SW 1271 (cell line): ENCODE results near the gene NDOR1.

ENCODE experiments used
- DNase-seq, 2 experiments: peaks; one replicate each; lab custom pipeline; 2025; lab: John Stamatoyannopoulos, UW

The NDOR1 gene

DNA sequence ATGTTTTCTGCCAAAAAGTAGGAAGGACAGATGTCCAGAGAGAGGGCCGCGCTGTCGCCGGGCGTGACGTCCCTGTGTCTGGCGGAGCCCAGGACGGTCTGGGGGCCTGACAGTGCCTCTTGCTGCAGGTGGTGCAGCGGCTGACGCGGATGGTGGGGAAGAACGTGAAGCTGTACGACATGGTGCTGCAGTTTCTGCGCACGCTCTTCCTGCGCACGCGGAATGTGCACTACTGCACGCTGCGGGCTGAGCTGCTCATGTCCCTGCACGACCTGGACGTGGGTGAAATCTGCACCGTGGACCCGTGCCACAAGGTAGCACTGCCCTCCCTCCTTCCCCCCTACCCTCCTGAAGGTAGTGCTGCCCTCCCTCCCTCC is 57.4 kb downstream of the NDOR1 start:
- DNase-seq, result no peak

DNA sequence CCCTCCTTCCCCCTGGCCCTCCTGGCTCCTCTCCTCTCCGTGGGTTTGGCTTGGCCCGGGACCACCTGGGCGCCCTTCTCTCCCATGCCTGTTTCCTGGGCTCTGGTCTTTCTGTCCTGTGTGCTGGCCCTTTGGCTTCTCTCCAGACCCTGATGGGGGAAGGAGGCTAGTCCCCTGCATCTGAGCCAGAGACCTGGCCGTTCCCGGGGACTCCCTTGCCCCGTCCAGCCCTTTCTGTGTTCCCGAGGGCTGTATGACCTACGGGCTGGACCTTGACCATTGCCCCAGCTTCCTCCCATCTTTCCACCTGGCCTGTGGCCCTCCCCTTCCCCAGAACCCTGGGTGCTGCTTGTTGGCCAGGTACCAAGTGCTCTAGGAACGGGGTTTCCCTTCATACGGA is 58.0 kb downstream of the NDOR1 start:
- no peak for DNase-seq

DNA sequence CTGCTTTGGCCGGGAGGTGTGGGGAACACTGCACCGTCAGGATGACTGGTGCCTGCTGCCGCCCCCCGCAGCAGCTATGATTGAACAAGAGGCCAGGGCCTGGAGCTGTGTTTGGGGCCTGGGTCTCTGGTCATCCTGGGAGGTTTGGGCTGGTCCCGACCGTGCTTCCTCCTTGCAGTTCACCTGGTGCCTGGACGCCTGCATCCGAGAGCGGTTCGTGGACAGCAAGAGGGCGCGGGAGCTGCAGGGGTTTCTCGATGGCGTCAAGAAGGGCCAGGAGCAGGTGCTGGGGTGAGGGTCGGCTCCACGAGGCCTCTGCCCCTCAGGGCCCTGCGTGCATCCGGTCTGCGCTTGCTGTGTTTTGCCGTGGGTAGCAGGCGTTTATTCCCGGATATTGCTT is 58.6 kb downstream of the NDOR1 start:
- DNase-seq, result no peak

DNA sequence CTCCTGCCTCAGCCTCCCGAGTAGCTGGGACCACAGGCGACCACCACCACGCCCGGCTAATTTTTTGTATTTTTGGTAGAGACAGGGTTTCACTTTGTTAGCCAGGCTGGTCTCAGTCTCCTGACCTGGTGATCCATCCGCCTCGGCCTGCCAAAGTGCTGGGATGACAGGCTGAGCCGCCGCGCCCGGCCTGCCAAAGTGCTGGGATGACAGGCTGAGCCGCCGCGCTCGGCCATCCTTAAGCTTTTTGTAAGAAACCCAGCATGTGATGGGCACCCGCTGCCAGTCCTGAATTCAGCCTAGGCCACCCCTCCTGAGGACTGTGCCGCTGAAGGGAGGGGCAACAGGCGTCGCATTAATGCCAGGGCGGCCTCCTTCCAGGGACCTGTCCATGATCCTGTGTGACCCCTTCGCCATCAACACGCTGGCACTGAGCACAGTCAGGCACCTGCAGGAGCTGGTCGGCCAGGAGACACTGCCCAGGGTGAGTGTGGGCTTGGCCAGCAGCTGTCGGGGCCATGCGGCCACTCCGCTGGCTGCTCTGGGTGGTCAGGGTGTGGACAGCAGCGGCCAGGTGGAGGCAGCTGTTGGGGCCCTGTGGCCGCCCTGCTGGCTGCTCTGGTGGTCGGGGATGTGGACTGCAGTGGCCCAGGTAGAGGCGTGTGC is 60.1 kb downstream of the NDOR1 start:
- no peak for DNase-seq

DNA sequence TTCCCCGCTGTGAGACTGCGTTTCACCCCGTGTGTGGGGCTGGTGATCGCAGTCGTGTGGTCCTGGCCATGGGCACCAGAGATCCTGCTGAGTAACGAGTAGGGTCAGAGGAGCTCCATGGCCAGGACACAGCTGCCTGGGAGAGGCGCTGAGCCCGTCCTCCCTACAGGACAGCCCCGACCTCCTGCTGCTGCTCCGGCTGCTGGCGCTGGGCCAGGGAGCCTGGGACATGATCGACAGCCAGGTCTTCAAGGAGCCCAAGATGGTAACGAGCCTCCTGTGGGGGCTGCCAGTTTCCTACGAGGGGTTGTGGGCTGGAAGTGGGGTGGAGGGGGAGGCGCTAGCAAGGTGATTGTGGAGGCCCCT is 60.6 kb downstream of the NDOR1 start:
- no peak for DNase-seq
